Measurements from ENCODE around the gene ZBTB32. TPM values are rescaled to one million over a fixed set of nuclear protein-coding genes. Genes with fewer than 3 reads are reported as not detected.

ZBTB32 gene
- total RNA-seq, 1 experiment from 2014 or later = not detected

GRCh38 chr19:35656700-35657099 lies 47.7 kb upstream of the ZBTB32 start:
- no peak for ATAC-seq
- no peaks in the 10 kb centered on the region for H3K9me3 ChIP-seq (ENCODE audit: control insufficient read depth, insufficient read depth, low read depth, low read length)
- in situ Hi-C loops (cut with HindIII; ENCODE audit: low pct_unique_long_range_greater_than_20kb, low sequenced_read_pairs) (no loop called here), intact Hi-C loops (cut with micrococcal nuclease; ENCODE audit: unreplicated experiment) (no loop called here)
- BruUV-seq (replicated peaks) = no TSS peak
- CTCF ChIA-PET = interaction anchor here (0.6 kb wide), 1 partner anchor 28 kb away, joined by 6 read pairs; no protein-coding TSS in a partner anchor
- H3K4me3 ChIP-seq (ENCODE audit: low read depth in 2 of 2, low read length in 2 of 2) = no peak overlapping the region
- peaks cover 27% of the 10 kb centered on the region for H3K36me3 ChIP-seq (ENCODE audit: control insufficient read depth, insufficient read depth, low read length)
- POLR2A ChIA-PET = no interaction called here
- H3K4me1 ChIP-seq (ENCODE audit: control insufficient read depth, insufficient read depth, low read length) = no peaks in the 10 kb centered on the region
- TF ChIP-seq POLR2AphosphoS5 (IDR thresholded peaks at IDR 0.05; ENCODE audit: low read depth, low read length) (no peak), SIN3A (IDR thresholded peaks at IDR 0.05; ENCODE audit: borderline replicate concordance, insufficient read depth, low read depth, low read length) (no peak), CTCF (IDR thresholded peaks at IDR 0.05) (no peak), REST (IDR thresholded peaks at IDR 0.05; ENCODE audit: insufficient read depth in 1 of 2, low read depth in 2 of 2, low read length in 1 of 2) (no peak), TCF7L2 (IDR thresholded peaks at IDR 0.05; ENCODE audit: low read depth, low read length) (no peak)
- no peak overlapping the region for H3K27ac ChIP-seq (ENCODE audit: low read length)
- no peaks in the 10 kb centered on the region for H3K27me3 ChIP-seq (ENCODE audit: control insufficient read depth, insufficient read depth, low read length)
- no peak for DNase-seq (ENCODE audit: low read depth, low spot score)

GRCh38 chr19:35657904-35658700 lies 46.3 kb upstream of the ZBTB32 start:
- ATAC-seq (peak; percentile 76), DNase-seq (ENCODE audit: low read depth, low spot score) (no peak)
- no peak overlapping the region for H3K27ac ChIP-seq (ENCODE audit: low read length)
- no peak overlapping the region for H3K4me3 ChIP-seq (ENCODE audit: low read depth in 2 of 2, low read length in 2 of 2)
- intact Hi-C loops (cut with micrococcal nuclease; ENCODE audit: unreplicated experiment) (no loop called here), in situ Hi-C loops (cut with HindIII; ENCODE audit: low pct_unique_long_range_greater_than_20kb, low sequenced_read_pairs) (no loop called here)
- TF ChIP-seq SIN3A (IDR thresholded peaks at IDR 0.05; ENCODE audit: borderline replicate concordance, insufficient read depth, low read depth, low read length) (no peak), CTCF (IDR thresholded peaks at IDR 0.05) (no peak)
- H3K36me3 ChIP-seq (ENCODE audit: control insufficient read depth, insufficient read depth, low read length) = peaks cover 27% of the 10 kb centered on the region
- no peaks in the 10 kb centered on the region for H3K27me3 ChIP-seq (ENCODE audit: control insufficient read depth, insufficient read depth, low read length)
- no peaks in the 10 kb centered on the region for H3K4me1 ChIP-seq (ENCODE audit: control insufficient read depth, insufficient read depth, low read length)
- ChIA-PET POLR2A (no interaction called here), CTCF (no interaction called here)
- BruUV-seq (replicated peaks) = TSS peak; percentile 6
- H3K9me3 ChIP-seq (ENCODE audit: control insufficient read depth, insufficient read depth, low read depth, low read length) = no peaks in the 10 kb centered on the region
